ENCODE measurements around the gene PDIA6. TPM values are rescaled to one million over a fixed set of nuclear protein-coding genes. Genes with fewer than 3 reads are reported as not detected.

The PDIA6 gene
- total and polyA plus RNA-seq, 2 donors (not counting 3 experiments of a cell fraction or from before 2014, with no cell fraction given): 335 to 424 TPM

GRCh38 chr2:10759151-10759714 is 53.4 kb downstream of the PDIA6 start:
- TF ChIP-seq JUN (IDR thresholded peaks at IDR 0.05; ENCODE audit: borderline replicate concordance, insufficient read depth, insufficient read length, low read depth): no peak
- no peak for TF ChIP-seq FOS (IDR thresholded peaks at IDR 0.05; ENCODE audit: borderline replicate concordance, insufficient read depth, low read length)
- TF ChIP-seq MYC (IDR thresholded peaks at IDR 0.05; ENCODE audit: low read depth, low read length): no peak
- TF ChIP-seq EZH2 (IDR thresholded peaks at IDR 0.05; ENCODE audit: borderline replicate concordance, low read depth, low read length, severe bottlenecking): no peak
- TF ChIP-seq GATA2 (IDR thresholded peaks at IDR 0.05; ENCODE audit: insufficient read depth, insufficient read length, low read depth, low read length): no peak
- TF ChIP-seq POLR2AphosphoS5 (IDR thresholded peaks at IDR 0.05; ENCODE audit: insufficient read depth, low read depth, low read length): no peak
- no peak for TF ChIP-seq CTCF (IDR thresholded peaks at IDR 0.05; ENCODE audit: extremely low read depth in 1 of 2, insufficient read depth in 1 of 2, low read depth in 1 of 2, low read length in 2 of 2)
- TF ChIP-seq POLR2A (IDR thresholded peaks at IDR 0.05; ENCODE audit: low read depth, low read length): no peak
- TF ChIP-seq MAX (IDR thresholded peaks at IDR 0.05; ENCODE audit: insufficient read depth, insufficient read length): no peak
- intact Hi-C loops (cut with micrococcal nuclease) (no loop called here), dilution Hi-C loops (cut with MboI; ENCODE audit: extremely low pct_ligation_motif_present, low sequenced_read_pairs) (no loop called here)
- Histone ChIP-seq H3K79me2 (ENCODE audit: control insufficient read depth, insufficient read depth, low read length) (no peaks in the 10 kb centered on the region), H3K4me1 (ENCODE audit: control insufficient read depth, extremely low read depth, insufficient read depth, low read length) (no peaks in the 10 kb centered on the region), H3K27ac (ENCODE audit: insufficient read depth, low read depth, low read length) (no peak overlapping the region), H3K9me1 (replicated peaks; ENCODE audit: control insufficient read depth, extremely low read depth, insufficient read depth, low read length) (no peaks in the 10 kb centered on the region), H3K4me2 (ENCODE audit: insufficient read depth, low read length) (no peak overlapping the region), H4K20me1 (replicated peaks; ENCODE audit: control insufficient read depth, extremely low read depth, insufficient read depth, low read length) (no peaks in the 10 kb centered on the region), H3K27me3 (ENCODE audit: control insufficient read depth in 2 of 2, insufficient read depth in 2 of 2, low read length in 2 of 2) (no peaks in the 10 kb centered on the region), H2AFZ (ENCODE audit: low read depth, low read length) (no peak overlapping the region), H3K4me3 (replicated peaks in 1 of 3; ENCODE audit: insufficient read depth in 1 of 3, low read depth in 1 of 3, low read length in 3 of 3) (no peak overlapping the region), H3K9me3 (replicated peaks; ENCODE audit: control insufficient read depth, insufficient read depth, low read length) (no peaks in the 10 kb centered on the region), H3K36me3 (ENCODE audit: control insufficient read depth in 2 of 2, extremely low read depth in 1 of 2, insufficient read depth in 2 of 2, low read length in 2 of 2) (no peaks in the 10 kb centered on the region), H3K9ac (replicated peaks; ENCODE audit: extremely low read depth, insufficient read depth, low read length) (no peak overlapping the region)
- ChIA-PET POLR2A (no interaction called here), CTCF (no interaction called here)
- no TSS peak for BruUV-seq (replicated peaks)
- DNase-seq (ENCODE audit: low read depth, low spot score) (no peak), FAIRE-seq (no peak)

Data from endothelial cell of umbilical vein (primary cell).